Transverse colon (tissue), 4 donors: ENCODE measurements around the gene DLG2. TPM values are rescaled to one million over a fixed set of nuclear protein-coding genes. Genes with fewer than 3 reads are reported as not detected.

Experiments
- DNase-seq: peaks from one replicate; pipeline ENCODE4 v3.0.0-alpha.2; 2019
- H3K27ac ChIP-seq, 4 donors: fragments of 200-600 bp; sonication (generic); 2 replicates each; pipeline ENCODE4 v1.5.1; 2016 to 2018; ENCODE audit warnings: inconsistent platforms in 4 of 4
- H3K27me3 ChIP-seq: fragments of 200-600 bp; sonication (generic); 2 replicates; pipeline ENCODE4 v1.5.1; 2017; ENCODE audit warnings: inconsistent platforms
- H3K36me3 ChIP-seq, 4 donors: fragments of 200-600 bp; sonication (generic); 2 replicates each; pipeline ENCODE4 v1.5.1; 2017 to 2019; ENCODE audit warnings: inconsistent platforms in 4 of 4
- H3K4me1 ChIP-seq, 4 donors: fragments of 200-600 bp; sonication (generic); 2 replicates each; pipeline ENCODE4 v1.5.1; 2017 to 2020; ENCODE audit warnings: inconsistent platforms in 4 of 4
- H3K4me3 ChIP-seq, 4 donors: fragments of 200-600 bp; sonication (generic); 1 replicate in 1 of 4; 2 replicates in 3 of 4; pipeline versions ENCODE4 v1.5.1 to v1.6.1; 2017 to 2019; ENCODE audit warnings: inconsistent platforms in 4 of 4
- H3K9me3 ChIP-seq, 2 donors: fragments of 200-600 bp; sonication (generic); 2 replicates each; pipeline ENCODE4 v1.5.1; 2017 to 2019; ENCODE audit warnings: inconsistent platforms in 2 of 2
- EP300 ChIP-seq: sonication (generic); formaldehyde crosslinking; IDR thresholded peaks from one replicate; pipeline ENCODE4 v1.6.1; 2017; ENCODE audit warnings: antibody characterized with exemption, low read depth
- POLR2A ChIP-seq: fragments of 450-650 bp; IDR thresholded peaks from one replicate; pipeline ENCODE4 v1.6.1; 2016; ENCODE audit warnings: antibody characterized with exemption, mild to moderate bottlenecking, moderate library complexity
- POLR2AphosphoS5 ChIP-seq, 3 donors: sonication (generic); formaldehyde crosslinking; IDR thresholded peaks; one replicate each; pipeline ENCODE4 v1.6.1; 2016; ENCODE audit warnings: antibody characterized with exemption in 3 of 3
- WGBS, 2 donors: methylation state at CpG; one replicate each; pipeline ENCODE4 v1.1.5; 2018; ENCODE audit warnings: low coverage in 1 of 2; 5-methylcytosine and 5-hydroxymethylcytosine counted together
- in situ Hi-C, 4 donors: fragments of 200-750 bp; cut with MboI; loops; one replicate each; pipeline versions ENCODE4 v1.15.0 to v1.15.1; 2017; ENCODE audit warnings: low sequenced_read_pairs in 3 of 4, low pct_ligation_motif_present in 1 of 4, low pct_unique_long_range_greater_than_20kb in 1 of 4
- intact Hi-C: fragments of 100-400 bp; cut with DNase I; formaldehyde crosslinking; loops from one replicate; pipeline ENCODE4 v1.15.1; 2023; ENCODE audit warnings: low total_unique reads
- total RNA-seq, 4 donors: library from RNA; depleted of rRNA; stranded (reverse); fragments of >200 nt; gene quantifications; one replicate each; pipeline ENCODE4 v1.1.0, GENCODE V29; 2016
- TF ChIP-seq, protein P1 (sequence below), 5 experiments: fragments of 200-600 bp in 3 of 5; fragments of 450-650 bp in 2 of 5; sonication (generic) in 3 of 5; IDR thresholded peaks; 1 replicate in 2 of 5; 2 replicates in 3 of 5; pipeline ENCODE4 v1.5.1; 2016 to 2017; ENCODE audit warnings: antibody characterized with exemption in 5 of 5, inconsistent platforms in 3 of 5, mild to moderate bottlenecking in 2 of 5, moderate library complexity in 1 of 5

The DLG2 gene
- total RNA-seq, 4 donors from 2014 or later, result 1.9 to 28.3 (median 3.7) TPM

DNA sequence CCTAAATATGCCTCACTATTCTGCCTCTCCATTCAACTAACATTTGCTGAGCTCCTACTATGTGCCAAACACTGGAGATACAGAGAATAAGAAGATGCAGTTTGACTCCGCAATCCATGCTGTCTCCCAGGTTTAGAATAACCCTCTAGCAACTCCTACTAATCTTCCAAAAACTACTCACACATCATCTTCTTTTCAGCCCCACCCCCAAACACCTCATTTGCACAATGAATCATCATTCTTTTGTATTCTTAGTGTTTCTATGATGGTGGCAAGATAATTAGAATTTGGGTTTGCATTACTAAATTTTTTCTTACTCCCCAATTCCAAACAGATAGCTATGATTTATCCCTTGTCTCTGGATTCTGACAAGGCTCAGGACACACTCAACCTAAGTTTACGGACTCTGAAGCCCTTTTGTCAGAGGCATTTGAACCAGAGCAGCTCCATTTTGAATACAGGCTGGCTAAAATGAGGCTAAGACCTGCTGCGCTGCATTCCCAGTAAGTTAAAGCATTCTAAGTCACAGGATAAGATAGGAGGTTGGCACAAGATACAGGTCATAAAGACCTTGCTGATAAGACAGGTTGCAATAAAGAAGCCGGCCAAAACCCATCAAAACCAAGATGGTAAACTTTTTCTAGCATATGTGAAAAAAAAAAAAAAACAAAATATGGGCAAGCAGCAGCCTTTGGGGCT, 1038.9 kb downstream of the DLG2 start:
- Histone ChIP-seq H3K36me3 (no peaks in the 10 kb centered on the region), H3K4me3 (no peak overlapping the region), H3K4me1 (no peaks in the 10 kb centered on the region), H3K9me3 (no peaks in the 10 kb centered on the region), H3K27me3 (no peaks in the 10 kb centered on the region), H3K27ac (no peak overlapping the region)
- intact Hi-C loops, result no loop called here
- DNase-seq, result no peak
- in situ Hi-C loops, result no loop called here
- TF ChIP-seq POLR2A (no peak), POLR2AphosphoS5 (IDR thresholded peaks at IDR 0.05) (no peak), EP300 (no peak)
- TF ChIP-seq, protein P1, sequence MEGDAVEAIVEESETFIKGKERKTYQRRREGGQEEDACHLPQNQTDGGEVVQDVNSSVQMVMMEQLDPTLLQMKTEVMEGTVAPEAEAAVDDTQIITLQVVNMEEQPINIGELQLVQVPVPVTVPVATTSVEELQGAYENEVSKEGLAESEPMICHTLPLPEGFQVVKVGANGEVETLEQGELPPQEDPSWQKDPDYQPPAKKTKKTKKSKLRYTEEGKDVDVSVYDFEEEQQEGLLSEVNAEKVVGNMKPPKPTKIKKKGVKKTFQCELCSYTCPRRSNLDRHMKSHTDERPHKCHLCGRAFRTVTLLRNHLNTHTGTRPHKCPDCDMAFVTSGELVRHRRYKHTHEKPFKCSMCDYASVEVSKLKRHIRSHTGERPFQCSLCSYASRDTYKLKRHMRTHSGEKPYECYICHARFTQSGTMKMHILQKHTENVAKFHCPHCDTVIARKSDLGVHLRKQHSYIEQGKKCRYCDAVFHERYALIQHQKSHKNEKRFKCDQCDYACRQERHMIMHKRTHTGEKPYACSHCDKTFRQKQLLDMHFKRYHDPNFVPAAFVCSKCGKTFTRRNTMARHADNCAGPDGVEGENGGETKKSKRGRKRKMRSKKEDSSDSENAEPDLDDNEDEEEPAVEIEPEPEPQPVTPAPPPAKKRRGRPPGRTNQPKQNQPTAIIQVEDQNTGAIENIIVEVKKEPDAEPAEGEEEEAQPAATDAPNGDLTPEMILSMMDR (IDR thresholded peaks at IDR 0.05), result no peak
- 66 to 73% methylated on average over 2 to 4 of the region's 4 CpGs for WGBS, 2 donors

DNA sequence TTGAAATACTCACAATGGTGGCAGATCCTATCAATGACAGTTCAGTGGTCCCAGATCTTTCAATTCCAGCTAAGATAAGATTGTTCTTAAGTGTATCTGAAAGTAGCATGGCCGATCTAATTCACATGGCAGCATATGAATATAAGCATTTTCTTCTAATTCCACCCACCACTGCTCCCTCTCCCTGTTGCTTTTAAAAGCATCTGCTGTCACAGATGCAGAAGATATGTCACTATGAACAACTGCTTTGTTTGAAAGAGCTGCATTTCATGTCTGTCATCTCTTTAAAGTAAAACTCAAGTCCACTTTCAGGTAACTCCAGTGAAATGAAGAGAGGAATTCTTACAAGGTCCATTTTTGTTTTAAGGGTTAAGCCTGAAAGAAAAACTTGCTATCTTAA, 1044.0 kb downstream of the DLG2 start:
- Histone ChIP-seq H3K9me3 (no peaks in the 10 kb centered on the region), H3K4me1 (peaks cover 0 to 11% (median 0%) of the 10 kb centered on the region in 4 donors), H3K27me3 (no peaks in the 10 kb centered on the region), H3K4me3 (no peak overlapping the region), H3K36me3 (no peaks in the 10 kb centered on the region), H3K27ac (no peak overlapping the region)
- intact Hi-C loops (no loop called here), in situ Hi-C loops (no loop called here)
- no peak for TF ChIP-seq POLR2AphosphoS5 (IDR thresholded peaks at IDR 0.05)
- TF ChIP-seq EP300, result no peak
- no peak for TF ChIP-seq POLR2A
- TF ChIP-seq, protein P1 (IDR thresholded peaks at IDR 0.05), result no peak
- WGBS, 2 donors, result 83 to 85% methylated on average over 1 of the region's 1 CpG
- no peak for DNase-seq

- H3K27ac ChIP-seq, result peak overlapping the region in 1 of 4 donors; percentile 16
- H3K36me3 ChIP-seq, result no peaks in the 10 kb centered on the region
- no peak overlapping the region for H3K4me3 ChIP-seq
- H3K9me3 ChIP-seq, result no peaks in the 10 kb centered on the region
- in situ Hi-C loops, result no loop called here
- H3K27me3 ChIP-seq, result no peaks in the 10 kb centered on the region
- H3K4me1 ChIP-seq, result peaks cover 0 to 11% (median 0%) of the 10 kb centered on the region in 4 donors
- no peak for DNase-seq
- intact Hi-C loops, result no loop called here
- TF ChIP-seq, protein P1 (IDR thresholded peaks at IDR 0.05), result no peak
- no peak for TF ChIP-seq POLR2AphosphoS5 (IDR thresholded peaks at IDR 0.05)
- no peak for TF ChIP-seq POLR2A
- no peak for TF ChIP-seq EP300
- 32 to 35% methylated on average over 3 of the region's 3 CpGs for WGBS, 2 donors
Measured at GRCh38 chr11:84581083-84581482, 1046.1 kb downstream of the DLG2 start.

DNA sequence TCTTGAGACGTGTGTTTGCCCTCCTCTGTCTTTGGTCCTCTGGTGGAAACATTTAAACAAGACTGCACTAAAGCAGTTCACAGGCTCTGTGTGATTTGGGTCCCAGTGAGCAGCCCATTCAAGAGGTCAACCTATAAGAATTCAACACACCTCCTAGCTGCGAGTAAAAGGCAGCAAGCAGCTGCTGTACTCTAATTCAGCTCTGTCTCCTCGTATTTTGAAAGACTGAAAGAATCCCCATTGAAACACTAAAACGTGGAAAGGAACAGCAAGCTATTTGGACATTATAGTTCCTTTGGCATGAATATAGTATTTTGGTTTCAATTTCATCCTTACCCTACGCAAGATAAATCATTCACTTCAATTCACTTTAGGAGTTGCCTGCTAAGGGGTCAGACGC, 1046.7 kb downstream of the DLG2 start:
- Histone ChIP-seq H3K9me3 (no peaks in the 10 kb centered on the region), H3K4me1 (peaks cover 0 to 11% (median 0%) of the 10 kb centered on the region in 4 donors), H3K27me3 (no peaks in the 10 kb centered on the region), H3K4me3 (no peak overlapping the region), H3K27ac (peak overlapping the region in 1 of 4 donors; percentile 16), H3K36me3 (no peaks in the 10 kb centered on the region)
- WGBS, 2 donors, result 41 to 59% methylated on average over 6 of the region's 6 CpGs
- no peak for DNase-seq
- intact Hi-C loops, result no loop called here
- TF ChIP-seq EP300, result no peak
- no peak for TF ChIP-seq POLR2A
- TF ChIP-seq POLR2AphosphoS5 (IDR thresholded peaks at IDR 0.05), result no peak
- in situ Hi-C loops, result no loop called here
